ENCODE measurements around the gene PPP1R10.
"Not testable (repeated sequence)": the region's sequence is repeated elsewhere in the genome, so short reads cannot be mapped to it uniquely, and the experiment has no call there.

PPP1R10 gene

DNA sequence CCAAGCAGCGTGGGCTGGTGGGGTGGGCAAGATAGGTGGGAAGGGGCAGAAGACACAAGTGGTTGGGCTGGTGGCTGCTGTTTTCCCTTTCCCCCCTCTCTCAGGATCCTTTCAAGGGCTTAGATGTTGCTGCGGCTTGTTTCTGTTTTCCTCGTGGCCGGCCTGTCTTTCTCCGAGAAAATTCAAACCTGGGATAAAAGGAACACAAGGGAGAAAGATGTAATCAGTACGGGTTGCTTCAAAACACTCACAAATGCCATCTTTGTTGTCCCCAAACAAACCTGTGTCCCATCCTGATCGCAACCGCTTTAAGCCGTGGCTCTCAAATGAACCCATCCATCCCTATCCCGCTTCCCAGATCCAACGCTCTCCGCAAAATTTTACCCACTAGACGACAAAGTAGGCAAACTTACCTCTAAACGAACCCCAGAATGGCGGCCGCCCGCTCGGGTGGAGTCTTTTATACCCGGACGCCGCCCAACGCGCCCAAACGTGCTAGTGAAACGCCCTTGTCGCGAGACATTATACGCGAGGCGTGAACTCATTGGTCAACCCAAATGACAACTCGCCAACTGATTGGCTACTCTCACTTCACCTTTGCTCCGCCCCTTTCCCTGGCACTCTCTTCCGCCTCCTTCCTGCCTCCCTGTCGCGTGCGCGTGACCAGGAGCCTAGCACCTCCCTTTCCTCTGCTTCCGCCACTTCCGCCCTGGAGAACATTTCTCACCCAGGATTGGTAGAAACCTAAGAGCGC lies at the start of gene PPP1R10:
Gene PPP1R10, minus strand, starts transcription at position 433 of the 754 bp plus-strand sequence. CDS start 7,299 bp downstream, outside the sequence.
- peak; percentile 100 for DNase-seq (ENCODE audit: low read depth)

DNA sequence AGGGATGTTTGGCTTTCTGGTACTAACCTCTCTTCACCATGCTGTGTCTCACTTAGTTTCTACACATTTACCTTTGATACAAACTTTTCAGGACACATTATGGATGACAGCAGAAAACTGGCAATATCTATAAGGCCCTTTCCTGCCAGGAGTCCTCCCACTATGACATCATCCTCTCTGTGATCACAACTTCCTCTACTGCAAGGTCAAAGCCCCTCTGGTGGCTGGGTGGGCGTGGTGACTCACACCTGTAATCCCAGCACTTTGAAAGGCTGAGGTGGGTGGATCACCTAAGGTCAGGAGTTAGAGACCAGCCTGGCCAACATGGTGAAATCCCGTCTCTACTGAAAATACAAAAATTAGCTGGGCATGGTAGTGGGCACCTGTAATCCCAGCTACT lies 49.3 kb upstream of the PPP1R10 start:
- not testable (repeated sequence) for DNase-seq (ENCODE audit: low read depth)

DNA sequence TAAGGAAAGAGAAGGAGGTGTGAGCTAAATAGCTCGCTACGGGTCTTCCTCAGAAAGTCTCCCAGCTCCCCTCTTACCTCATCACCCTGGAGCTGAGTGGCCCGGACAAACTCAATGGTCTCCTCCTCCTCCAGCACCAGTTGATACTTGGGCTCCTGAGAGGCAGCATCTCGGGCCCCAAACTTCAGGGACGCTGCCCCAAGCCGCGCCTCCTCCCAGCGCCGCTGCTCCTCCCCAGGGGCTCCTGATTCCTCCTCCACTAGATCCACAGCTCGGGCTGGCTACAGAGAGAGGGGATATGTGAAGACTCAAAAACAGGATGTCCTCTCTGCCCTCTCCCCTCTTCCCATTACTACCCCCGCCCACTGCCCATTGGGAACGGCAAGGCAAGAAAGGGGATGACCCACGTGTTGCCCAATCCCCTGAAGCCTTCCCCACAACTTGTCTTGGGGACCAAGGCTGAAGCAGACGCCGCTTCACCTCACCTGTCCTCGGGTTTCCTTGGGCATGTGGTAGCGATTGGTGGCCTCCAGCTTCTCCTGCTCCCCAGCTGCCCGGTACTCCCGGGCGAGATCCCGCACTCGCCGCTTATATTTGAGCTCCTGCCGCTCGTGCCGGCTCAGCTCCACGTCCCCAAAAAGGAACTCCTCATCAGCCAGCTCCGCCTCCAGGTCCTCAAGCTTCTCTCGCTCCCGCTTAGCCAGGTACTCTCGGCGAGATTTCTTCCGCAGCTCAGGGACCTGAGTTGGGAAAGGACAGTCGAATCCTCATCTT lies 48.1 kb upstream of the PPP1R10 start:
- no peak for DNase-seq (ENCODE audit: low read depth)

DNA sequence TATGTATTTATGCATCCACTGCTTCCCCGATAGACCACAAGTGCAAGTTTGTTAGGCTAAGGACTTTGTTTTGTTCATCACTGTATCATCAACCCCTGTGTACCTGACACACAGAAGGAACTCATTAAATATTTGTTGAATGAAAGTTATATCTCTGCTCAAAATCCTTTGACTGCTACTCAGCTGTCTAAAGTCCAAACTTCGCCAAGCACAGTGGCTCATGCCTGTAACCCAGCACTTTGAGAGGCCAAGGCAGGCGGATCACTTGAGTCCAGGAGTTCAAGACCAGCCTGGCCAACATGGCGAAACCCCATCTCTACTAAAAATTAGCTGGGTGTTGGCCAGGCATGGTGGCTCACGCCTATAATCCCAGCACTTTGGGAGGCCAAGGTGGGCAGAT lies 40.9 kb upstream of the PPP1R10 start:
- not testable (repeated sequence) for DNase-seq (ENCODE audit: low read depth)

DNA sequence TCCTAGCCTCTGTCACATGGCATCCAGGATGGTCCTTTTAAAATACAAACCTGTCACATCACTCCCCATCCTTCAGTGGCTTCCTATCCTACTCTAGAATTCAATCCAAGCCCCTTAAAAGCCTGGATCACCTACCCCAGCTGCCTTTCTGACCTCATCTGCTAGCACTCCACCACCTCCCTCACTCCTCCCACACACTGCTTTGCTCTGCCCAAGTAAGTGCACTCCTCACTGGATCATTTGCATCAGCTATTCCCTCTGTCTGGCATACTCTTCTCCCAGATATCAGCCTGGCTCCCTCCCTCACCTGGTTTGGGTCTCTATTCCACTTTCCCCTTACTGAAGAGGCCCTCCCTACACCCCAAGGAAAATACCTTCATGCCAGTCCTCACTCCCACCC lies 40.4 kb upstream of the PPP1R10 start:
- DNase-seq (ENCODE audit: low read depth), result no peak

DNA sequence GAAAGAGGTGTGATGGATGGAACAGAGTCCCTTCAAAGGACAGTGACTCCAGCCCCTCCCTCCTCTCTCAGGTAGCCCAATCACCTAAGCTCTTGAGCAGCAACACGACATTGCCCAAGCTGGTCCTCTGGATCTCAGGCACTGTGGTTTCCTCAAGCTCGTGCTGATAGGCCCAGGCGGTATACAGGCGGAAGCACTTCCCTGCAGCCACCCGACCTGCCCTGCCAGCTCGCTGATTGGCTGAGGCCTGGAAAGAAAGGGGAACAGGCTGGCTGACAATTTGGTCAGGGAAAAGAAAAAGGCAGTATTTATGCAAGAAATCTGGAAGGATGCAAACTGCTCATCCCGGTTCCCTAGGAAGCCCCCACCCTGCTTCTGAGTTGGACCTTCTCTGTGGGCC lies 39.5 kb upstream of the PPP1R10 start:
- DNase-seq (ENCODE audit: low read depth), result no peak

DNA sequence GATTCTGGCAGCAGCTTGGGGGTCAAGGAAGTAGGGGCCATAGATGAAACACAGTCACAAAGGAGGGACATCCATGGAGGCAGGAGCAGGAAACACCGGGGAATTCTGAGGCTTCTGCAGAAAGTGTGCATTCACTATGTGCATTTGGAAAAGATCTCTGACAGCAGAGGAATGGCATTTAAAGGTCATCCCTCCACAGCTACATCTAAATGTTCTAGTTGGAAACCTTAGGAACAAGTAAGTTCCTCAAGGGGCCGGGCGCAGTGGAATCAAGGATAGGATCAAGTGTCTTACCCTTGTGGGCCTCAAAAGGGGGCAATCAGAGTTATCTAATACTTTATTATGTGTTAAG lies 38.7 kb upstream of the PPP1R10 start:
- no peak for DNase-seq (ENCODE audit: low read depth)

DNA sequence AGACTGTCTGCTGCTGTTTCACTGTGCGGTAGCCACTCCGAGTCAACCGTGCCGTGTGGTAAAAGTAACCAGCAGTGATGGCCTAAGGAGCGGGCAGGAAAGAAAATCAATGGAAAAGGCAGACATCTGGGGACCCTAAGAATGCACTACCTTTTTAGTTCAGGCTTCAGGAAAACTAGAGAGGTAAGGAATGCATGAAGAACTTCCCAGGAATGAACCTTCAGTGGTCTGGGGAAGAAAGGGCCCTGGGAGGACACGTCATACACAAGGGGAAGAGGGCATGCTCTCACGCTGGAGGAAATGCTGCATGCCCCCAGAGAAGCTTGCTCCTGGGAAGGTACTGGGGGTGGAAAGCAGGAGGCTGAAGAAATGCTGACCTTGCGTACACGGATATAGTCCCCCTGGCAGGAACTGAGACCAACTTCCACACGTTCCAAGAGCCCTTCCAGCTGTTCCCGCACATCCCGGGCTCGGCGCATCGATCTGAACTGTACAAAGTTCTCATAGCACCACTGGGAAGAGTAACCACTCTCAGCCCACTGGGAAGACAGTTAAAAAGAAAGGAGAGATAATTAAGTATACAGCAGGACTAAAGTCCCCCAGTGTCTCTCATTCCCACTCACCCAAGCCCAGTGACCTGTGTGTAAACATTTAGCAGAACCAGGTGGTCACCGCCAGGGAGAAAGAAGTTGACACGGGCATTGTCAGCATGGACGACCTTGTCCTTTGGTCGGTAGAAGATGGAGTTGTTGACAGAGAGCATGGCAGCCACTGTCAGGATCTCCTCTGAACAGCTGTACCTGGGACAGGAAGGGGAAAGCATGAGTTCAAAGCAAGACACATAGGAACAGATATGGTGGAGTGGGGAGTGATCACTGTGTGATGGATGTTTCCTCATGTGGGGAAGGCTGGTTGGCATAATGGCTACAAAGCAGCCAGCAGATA lies 38.0 kb upstream of the PPP1R10 start:
- DNase-seq (ENCODE audit: low read depth), result no peak

DNA sequence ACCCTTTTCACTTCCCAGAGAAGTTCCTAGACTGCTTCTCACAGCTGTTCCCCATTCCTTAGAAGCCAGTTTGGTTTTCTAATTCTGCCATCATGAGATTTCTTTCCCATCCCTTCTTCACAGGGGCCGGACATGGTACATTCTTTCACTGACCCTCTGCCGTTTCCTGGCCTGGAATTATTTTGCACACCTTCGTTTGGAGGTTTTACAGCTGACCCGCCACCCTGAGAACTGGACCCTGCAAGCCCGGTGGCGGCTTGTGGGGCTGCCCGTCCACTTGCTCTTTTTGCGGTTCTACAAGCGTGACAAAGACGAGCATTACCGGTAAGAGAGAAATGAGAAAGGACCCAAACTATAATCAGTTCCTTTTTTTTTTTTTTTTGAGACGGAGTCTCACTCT lies 34.1 kb upstream of the PPP1R10 start:
- DNase-seq (ENCODE audit: low read depth), result no peak

DNA sequence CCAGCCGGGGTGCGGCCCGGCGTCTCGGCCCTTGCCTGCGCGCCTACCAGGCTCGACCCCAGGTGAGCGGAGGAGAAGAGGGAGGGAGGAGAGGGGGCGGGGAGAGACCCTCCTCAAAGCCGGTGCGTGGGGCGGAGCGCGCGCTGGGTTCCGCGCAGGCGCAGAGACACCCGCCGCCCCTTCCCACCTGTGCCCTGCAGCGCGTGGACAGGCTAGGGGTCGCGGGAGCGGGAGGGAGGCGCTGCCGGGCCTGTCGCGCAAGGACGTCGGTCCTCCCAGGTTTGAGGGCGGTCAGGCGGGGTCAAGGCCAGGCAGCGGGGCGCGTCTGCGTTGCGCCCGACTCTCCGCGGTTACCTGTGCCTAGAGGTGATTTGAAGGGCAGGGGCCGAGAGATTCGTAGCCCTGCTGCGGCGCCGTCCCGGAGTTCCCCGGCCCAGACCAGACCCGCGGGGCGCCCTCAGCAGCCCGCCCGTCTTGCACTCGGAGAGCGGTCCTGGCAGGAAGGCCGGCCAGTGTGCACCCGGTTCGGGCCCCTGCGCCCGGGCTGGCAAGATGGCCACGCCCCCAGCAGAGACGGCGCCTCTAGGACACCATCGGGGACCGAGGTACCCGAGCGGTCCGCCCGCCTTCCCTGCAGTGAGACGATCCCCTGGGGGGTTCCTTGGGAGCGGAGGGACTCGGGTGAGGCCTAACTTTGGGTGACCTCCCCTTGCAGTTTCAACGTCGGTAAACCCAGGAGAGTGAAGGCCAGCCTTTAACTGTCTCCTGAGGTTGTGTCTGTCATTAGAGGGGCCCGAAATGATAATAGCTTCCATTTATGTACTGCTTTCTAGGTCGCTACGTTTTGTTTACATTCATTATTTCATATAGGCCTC lies 30.4 kb upstream of the PPP1R10 start:
- DNase-seq (ENCODE audit: low read depth), result no peak

DNA sequence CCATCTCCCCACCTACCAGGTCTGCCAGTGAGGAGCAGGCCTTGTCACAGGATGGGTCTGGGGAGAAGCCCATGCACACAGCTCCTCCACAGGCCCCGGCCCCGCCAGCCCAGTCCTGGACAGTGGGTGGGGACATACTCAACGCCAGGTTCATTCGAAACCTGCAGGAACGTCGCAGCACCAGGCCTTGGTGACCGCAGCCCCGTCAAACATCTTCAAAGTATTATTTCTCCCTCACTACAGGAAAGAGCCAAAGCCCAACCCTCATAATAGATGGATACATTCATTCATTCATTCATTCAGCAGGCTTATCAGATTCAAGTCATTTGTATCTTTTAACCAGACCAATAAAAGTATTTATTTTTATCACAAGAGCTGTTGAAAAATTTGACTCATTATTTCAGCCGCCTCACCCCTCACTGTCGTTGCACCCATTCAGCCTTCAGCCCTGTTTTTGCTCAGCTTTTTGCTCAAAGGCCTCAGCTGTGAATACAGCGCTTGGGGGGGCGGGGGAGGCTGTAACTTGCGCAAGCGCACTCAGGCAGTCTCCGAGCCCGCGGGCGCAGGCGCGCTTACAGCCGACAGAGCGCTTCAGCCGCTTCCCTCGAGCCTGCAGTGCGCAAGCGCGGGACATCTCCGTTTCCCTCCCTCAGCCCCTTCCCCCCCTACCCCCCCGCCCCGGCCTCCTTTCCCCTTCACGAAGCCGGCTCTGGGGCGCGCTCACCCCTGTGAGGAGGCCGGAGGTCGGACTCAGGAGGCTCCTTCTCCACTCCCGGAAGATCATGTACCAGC lies 29.6 kb upstream of the PPP1R10 start, which contains the start of gene C6orf136:
Gene C6orf136, plus strand, starts transcription at position 684 of the 792 bp plus-strand sequence. Its CDS starts 99 bp downstream, at position 783.
- peak; percentile 59 for DNase-seq (ENCODE audit: low read depth)

DNA sequence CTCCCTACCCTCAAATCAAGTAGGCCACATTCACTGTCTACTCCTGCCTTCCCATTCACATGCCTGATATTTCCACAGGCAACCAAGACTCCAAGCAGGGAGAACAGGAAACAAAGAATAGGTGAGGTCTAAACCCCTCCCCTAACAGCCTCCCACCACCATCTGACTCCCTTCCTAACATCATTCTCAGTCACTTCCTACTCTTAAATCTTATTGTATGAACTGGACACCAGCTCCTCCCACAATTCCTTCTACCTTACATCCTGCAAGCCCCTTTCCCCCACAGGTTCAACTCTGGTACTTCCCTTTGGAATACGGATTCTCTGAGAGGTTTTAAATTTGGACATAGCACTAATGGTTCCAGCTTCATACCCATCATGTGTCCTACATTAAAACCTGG lies 28.9 kb upstream of the PPP1R10 start:
- DNase-seq (ENCODE audit: low read depth), result no peak

DNA sequence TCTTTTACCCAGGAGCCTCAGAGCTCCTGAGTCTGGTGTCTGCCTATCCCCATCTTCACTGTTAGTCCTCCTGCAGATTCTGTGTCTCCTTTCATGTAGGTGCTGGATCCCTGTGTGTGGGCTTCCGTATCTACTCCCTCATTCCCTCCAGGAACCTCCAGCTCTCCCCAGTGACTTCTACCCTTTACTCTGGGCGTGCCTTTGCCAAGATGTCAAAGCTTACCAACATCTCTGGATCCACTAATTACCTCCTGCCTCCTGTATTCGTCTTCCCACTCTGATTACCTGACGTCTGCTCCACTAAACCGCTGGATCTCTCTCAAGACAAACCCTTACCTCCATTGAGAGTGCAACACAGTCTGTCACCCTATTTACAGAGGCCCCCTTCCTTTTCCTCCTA lies 27.7 kb upstream of the PPP1R10 start:
- no peak for DNase-seq (ENCODE audit: low read depth)

DNA sequence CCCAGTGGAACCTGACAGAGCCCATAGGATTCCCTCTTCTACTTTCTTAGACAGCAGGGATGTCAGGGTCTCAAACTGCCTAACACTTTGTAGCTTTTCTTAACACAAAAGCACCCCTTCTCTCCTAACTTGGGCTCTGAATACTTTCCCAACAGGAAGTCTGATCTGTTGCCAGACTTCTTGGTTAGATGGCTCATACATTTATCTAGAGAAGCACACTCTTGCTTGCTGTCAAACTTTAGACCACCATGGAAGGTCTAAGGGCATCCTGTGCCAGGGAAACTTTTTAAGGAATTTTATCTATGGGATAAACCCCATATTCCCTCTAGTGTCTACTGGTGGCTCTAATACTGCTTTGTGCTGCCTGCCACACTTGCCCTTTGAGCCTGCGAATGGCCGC lies 26.6 kb upstream of the PPP1R10 start:
- no peak for DNase-seq (ENCODE audit: low read depth)

DNA sequence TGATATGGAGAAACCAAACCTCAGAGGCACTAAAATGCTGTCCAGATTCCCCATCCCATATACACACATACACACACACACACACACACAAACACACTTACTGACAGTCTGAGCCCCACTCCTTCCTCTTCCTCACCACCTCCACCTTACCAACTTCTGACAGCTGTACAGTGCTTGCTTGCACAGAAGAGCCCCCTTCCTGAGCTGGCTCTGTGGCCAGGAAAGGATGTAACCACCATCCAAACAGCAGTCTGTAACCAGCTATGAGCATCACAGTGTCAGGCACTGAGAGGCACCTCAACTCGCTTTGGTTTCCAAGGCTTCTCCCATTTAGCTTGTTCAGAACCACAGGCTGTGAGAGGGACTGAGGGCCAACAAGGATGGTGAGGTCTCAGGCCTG lies 24.0 kb upstream of the PPP1R10 start:
- no peak for DNase-seq (ENCODE audit: low read depth)

DNA sequence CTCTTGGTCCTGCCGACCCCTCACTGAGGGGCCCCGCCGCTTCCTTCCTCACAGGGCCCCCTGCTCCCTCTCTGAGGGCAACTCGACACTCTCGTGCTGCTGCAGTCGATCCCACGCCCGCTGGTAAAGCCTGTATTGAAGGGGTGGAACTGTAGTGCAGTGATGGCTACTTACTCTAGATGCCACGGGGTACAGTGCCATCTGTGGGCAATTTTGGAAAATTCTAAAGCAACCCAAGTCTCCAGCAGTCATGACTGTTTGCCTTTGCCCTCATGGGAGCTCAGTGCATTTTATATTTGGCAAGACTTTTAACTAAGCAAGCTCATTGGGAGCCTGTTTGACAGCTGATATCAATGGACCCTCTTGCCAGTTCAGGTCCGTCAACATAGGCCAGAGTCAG lies 23.4 kb upstream of the PPP1R10 start:
- DNase-seq (ENCODE audit: low read depth), result no peak

DNA sequence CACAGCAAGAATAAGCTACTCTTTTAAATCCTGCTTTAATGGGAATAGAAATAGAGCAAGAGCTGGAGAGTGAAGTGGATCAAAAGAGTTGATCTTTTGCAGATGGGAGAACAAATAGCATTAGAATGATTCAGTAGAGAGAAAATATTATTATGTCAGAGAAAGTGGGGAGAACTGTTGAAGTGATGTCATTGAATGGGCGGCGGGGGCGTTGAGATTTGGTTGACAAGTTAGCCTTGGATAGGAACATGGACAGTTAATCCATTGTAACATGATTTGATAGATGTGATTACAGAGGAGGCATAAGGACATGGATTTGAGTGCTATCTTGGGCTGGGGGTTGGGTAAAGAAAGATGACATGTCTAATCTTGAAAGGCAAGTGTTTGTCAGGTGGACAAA lies 18.8 kb upstream of the PPP1R10 start:
- DNase-seq (ENCODE audit: low read depth), result no peak

DNA sequence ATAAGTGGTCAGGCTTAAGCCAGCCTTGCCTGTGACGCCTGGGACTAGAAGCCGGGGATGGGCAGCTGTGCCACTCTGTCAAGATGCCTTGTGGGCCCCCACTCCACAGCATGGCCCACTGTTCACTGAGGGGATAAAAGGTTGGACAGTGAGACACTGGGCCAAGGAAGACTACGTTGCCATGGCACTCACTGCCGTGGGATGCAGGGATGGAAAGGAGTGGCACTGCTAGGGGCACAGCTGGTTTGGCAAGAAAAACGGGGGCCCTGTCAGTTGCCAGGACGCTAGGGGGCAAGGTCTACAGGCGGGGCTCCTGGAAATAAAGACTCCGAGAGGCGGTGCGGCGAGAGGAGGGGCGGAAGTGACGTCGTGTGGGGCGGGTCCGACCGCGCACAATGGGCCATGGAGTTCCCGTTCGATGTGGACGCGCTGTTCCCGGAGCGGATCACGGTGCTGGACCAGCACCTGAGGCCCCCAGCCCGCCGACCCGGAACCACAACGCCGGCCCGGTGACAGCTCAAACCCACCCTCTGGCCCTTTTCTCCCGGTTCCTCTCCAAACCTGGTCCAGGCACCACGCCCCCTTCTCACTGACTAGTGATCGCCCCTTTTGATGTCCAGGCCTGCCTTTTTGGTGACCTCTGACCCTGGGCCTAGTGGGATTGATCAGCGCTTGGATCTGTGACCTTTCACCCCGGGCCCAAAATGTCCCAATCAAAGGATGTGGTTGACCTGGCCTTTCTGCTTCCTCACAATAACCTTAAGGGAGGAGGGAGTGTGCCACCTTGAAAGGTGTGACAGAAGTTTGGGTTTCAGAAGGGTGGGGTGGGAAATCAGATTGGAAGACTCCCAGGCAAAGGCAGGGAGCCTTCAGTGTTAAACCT lies 9.7 kb upstream of the PPP1R10 start, which contains the start of gene ATAT1:
Gene ATAT1, plus strand, starts transcription at position 391 of the 883 bp plus-strand sequence.
- no peak for DNase-seq (ENCODE audit: low read depth)

DNA sequence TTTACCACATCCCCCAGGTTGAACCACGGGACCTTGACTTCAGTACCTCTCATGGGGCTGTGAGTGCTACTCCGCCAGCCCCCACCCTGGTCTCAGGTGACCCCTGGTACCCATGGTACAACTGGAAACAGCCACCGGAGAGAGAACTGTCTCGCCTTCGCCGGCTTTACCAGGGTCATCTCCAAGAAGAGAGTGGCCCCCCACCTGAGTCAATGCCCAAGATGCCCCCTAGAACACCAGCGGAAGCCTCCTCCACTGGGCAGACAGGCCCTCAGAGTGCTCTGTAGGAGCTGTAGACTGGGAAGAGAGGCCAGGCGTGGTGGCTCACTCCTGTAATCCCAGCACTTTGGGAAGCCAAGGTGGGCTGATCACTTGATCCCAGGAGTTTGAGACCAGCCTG lies 8.5 kb upstream of the PPP1R10 start:
- DNase-seq (ENCODE audit: low read depth), result no peak
